ENCODE results near the gene S1PR4.

- TF ChIP-seq, protein P1, sequence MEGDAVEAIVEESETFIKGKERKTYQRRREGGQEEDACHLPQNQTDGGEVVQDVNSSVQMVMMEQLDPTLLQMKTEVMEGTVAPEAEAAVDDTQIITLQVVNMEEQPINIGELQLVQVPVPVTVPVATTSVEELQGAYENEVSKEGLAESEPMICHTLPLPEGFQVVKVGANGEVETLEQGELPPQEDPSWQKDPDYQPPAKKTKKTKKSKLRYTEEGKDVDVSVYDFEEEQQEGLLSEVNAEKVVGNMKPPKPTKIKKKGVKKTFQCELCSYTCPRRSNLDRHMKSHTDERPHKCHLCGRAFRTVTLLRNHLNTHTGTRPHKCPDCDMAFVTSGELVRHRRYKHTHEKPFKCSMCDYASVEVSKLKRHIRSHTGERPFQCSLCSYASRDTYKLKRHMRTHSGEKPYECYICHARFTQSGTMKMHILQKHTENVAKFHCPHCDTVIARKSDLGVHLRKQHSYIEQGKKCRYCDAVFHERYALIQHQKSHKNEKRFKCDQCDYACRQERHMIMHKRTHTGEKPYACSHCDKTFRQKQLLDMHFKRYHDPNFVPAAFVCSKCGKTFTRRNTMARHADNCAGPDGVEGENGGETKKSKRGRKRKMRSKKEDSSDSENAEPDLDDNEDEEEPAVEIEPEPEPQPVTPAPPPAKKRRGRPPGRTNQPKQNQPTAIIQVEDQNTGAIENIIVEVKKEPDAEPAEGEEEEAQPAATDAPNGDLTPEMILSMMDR (IDR thresholded peaks at IDR 0.05; ENCODE audit: insufficient read depth, low read length), result no peak
- TF ChIP-seq REST (IDR thresholded peaks at IDR 0.05; ENCODE audit: insufficient replicate concordance, low read depth), result no peak
- no peak for TF ChIP-seq POLR2AphosphoS5 (IDR thresholded peaks at IDR 0.05; ENCODE audit: low read depth)
Observed at GRCh38 chr19:3140667-3141038, 37.9 kb upstream of the S1PR4 start.

Data from HL-60 (cell line).